ENCODE measurements around the gene ARMC8.
A peak's percentile ranks its signal among the peaks of the same experiment; 100 is the strongest.

The ARMC8 gene

DNA sequence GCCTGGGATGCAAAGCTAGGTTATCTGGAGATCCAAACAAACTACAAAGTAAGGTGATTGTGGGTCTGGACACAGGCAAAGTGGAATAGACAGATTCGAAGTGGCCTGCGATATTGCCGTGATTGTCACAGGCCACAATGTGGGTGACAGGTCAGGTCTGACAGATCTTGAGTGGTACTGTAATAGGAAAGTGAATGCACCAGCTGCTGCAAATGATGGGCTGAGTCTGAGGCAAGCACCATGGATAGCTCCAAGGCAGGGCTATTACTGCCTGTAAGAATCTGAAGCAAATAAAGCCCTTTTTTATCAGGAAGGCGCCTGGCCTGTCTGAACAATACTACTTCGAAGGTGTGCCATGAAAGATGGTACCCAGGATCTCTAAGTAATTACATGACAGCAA lies 10.0 kb downstream of the ARMC8 start:
- DNase-seq (ENCODE audit: insufficient read length, low spot score) (peak; percentile 31), FAIRE-seq (no peak)

DNA sequence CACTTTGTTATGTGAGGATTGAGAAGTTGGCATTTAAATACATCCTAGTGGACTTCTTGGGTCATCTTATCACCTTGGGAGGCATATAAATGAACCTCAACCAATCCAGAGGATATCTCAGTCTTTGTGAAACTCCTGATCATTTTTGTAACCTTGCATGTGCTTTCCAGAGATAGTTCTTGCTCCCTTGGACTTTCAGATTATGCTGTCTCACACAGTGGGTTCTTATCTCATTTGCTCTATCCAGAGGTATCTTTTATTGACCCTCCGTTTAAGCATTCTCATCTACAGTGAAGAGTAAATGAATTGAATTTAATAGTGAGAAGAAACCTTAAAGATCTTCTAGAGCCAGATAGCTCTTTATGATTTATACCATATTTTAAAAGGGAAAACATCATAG lies 10.4 kb downstream of the ARMC8 start:
- DNase-seq (ENCODE audit: insufficient read length, low spot score) (no peak), FAIRE-seq (no peak)

DNA sequence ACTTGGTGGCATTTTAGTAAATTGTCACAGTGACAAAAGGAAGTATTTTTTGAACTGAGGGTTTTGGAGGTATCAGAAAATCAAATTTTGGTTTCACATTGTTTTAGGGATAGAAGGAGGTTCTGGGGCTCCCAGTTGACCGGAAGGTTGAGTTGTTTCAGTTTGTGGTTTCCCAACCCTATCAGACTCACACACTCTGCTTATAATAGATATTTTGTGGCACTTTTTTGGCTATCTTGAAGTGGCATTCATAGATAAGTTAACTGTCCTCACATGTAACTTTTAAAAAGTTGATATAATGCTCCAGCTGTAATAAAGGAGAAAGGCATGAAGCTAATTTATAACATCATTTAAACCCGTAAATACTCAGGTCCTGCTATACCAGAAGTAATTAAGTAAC lies 12.8 kb downstream of the ARMC8 start:
- no peak for FAIRE-seq

DNA sequence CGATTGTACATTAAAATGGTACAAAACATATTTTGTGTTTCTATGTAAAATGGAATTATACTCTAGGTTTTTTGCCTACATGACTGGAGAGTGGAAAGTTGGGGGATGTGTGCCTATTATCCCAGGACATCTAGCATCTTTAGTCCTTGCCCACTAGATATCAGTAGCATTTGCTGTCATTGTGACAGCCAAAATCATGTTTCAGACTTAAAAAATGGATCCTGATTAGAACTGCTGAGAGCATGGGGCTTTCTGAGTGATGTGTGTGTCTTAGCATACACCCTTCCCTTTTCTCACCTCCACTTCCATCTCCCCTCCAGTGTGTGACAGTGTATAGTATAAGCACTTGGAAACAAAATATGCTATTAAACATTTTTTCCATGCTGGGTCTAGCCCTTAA lies 13.3 kb downstream of the ARMC8 start:
- FAIRE-seq (no peak), DNase-seq (ENCODE audit: insufficient read length, low spot score) (no peak)

More for the DNA sequence above, 12.8 kb downstream of the ARMC8 start:
- DNase-seq (ENCODE audit: insufficient read length, low spot score): no peak

DNA sequence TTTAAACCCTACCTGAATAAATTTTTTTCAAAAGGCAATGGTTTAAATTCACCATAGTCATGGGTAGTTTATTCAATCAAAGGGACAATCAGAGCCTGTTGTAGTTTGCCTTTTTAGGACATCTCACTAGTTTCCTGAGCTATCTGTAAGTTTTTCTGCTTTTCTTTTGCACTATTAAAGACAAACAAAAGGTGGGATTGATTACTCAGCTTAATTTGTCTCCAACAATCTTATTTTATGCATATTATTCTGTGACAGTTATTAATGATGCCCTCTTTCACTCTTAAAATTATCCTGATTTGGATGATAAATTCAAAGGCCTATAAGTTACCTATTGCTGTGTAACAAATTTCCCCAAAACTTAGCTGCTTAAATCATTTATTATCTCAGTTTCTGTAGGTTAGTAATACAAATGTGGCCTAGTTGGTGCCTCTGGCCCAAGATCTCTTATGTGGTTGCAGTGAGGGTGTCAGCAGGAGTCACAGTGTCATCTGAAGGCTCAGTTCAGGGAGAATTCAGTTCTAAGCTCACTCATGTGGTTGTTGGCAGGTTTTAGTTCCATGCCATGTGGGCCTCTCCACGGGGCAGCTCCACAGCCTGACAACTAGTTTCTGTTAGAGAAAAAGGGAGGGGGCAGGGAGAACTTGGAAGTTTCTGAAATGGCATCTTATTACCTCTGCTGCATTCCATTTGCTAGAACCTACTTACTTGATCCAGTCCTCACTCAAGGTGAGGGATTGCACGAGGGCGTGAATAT lies 16.0 kb downstream of the ARMC8 start:
- DNase-seq (ENCODE audit: insufficient read length, low spot score) (no peak), FAIRE-seq (no peak)

DNA sequence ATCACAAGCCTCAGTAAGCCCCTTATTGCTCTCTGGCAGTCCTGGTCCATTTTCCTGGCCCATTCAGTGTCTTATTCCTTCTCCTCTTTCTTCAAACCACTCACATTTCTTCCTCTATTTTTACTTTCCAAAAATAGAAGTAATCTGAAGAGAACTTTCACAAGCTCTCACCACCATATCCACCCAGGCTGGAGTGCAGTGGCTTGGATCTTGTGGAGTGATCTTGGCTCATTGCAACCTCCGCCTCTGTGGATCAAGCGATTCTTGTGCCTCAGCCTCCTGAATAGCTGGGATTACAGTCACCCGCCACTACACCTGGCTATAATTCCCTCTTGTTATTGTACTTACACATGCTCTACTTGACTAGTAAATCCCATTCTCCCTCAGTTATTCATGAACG lies 16.8 kb downstream of the ARMC8 start:
- DNase-seq (ENCODE audit: insufficient read length, low spot score): no peak
- no peak for FAIRE-seq

DNA sequence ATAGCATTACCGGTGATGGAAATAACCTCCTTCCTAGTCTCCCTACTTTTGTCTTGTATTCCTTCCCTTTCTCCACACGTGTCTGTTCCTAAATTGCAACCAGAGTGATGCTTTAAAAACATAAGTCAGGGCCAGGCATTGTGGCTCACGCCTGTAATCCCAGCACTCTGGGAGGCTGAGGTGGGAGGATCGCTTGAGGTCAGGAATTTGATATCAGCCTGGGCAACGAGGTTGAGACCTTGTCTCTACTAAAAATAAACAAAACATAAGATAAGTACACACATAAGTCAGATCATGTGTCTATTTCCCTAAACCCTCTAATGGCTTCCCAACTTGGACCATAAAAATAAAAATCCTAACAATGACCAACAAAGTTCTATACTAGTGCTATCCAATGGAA lies 18.4 kb downstream of the ARMC8 start:
- DNase-seq (ENCODE audit: insufficient read length, low spot score): no peak
- FAIRE-seq: no peak

DNA sequence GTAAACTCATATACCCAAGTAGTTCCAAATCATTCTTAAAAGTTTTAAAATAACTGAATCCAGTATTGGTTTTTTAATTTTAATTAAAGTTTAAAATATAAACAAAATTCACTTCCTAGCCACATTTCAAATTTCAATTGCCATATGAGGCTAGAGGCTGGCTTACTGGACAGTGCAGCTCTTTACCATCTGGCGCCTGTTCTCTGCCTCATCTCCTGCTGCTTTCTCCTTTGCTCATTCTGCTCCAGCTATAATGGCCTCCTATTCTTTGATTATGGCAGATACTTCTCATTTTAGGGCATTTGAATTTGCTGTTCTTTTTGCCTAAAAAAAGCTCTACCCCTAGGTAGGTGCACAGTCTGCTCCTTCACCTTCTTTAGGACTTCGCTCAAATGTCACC lies 19.1 kb downstream of the ARMC8 start:
- no peak for DNase-seq (ENCODE audit: insufficient read length, low spot score)
- no peak for FAIRE-seq

DNA sequence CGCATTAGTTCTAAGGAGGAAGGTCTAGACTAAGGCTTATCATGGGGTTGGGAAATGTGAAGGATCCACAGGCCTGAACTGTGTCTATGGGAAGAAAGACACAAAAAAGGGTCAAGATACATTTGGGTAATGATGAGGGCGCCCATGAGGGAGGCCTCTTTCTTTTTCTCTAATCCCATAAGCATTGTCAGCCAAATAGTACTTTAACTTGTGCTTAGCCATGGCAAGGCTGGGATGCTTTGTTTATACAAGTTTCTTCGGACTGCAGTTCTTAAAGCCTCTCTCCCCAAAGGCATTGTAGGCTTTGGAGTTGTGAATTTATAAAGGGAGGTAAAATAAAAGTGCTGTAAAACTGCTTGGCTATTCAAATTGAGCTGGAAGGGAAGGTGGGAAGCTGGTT lies 23.4 kb downstream of the ARMC8 start:
- FAIRE-seq (no peak), DNase-seq (ENCODE audit: insufficient read length, low spot score) (no peak)

DNA sequence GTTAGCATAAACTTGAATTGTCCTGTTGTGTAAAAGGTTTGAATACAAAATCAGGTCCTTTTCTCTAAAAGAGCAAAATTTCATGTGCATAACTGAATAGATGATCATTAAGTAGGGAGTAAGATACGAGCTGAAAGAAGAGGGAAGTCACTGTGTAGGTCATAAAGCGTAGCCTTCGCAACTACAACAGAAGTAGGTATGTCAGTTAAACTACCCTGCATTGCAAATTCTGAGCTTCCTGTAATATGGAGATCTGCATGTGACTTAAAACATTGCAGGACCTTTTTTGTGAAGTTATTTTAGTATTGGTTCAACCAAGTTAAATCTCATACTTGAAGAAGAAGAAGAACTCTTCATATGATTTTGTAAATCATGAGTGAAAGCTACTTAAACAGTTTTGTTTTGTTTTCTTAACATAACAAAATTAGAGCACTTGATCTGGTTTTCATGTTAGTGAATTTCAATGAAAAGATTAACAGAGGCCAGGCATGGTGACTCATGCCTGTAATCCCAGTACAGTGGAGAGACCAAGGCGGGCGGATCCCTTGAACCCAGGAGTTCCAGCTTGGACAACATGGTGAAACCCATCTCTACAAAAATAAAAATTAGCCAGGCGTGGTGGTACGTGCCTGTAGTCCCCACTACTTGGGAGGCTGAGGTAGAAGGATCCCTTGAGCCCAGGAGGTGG lies 26.4 kb downstream of the ARMC8 start:
- no peak for FAIRE-seq

DNA sequence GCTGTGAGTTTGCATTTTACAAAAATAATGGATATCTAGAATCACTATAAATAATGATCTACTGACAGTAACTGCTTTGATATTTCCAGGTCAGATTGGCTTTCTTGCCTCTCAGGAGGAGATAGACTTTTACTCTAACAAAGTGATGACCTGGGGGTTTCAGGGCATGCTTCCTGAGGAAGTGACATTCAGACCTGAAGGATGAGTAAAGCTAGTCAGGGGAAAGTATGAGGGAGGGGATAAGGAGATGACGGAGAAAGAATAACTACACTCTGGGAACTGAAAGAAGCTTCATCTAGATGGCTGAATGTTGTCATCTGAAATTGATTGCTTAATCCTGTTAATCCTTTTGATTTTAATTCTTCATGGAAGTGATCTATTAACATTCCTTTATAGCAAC lies 32.2 kb downstream of the ARMC8 start:
- DNase-seq (ENCODE audit: insufficient read length, low spot score) (no peak), FAIRE-seq (no peak)

More for the DNA sequence above, 26.4 kb downstream of the ARMC8 start:
- no peak for DNase-seq (ENCODE audit: insufficient read length, low spot score)

DNA sequence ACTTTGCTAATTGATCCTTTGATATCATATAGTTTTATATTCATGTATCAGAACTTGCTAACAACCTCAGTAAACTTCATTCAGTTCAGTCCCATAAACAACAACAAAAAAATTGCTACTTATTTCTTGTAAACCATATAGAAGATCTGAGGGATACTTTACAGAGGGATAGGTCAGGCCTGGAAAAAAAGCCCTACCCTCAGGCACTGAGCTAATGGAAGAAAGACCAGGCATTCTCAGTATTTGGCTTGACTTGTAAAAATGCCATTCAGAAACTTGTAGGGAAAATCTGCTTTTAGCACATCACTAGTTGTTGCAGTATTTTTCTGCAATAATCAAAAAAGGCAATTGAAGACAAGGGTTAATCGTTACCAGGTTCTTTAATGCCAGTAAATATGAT lies 33.1 kb downstream of the ARMC8 start:
- FAIRE-seq: no peak
- DNase-seq (ENCODE audit: insufficient read length, low spot score): no peak

DNA sequence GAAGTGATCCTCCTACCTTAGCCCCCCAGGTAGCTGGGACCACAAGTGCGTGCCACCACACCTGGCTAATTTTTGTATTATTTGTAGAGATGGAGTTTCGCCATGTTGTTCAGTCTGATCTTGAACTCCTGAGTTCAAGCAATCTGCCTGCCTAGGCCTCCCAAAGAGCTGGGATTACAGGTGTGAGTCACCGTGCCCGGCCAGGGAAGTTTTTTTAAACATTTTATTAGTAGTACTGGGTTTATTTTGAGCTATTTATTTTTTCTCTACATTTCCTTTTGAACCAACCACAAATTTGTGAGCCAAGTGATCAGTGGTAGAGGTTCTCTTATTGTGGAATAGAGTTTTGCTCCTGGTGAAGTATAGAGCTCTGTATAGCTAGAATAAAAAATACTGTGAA lies 33.7 kb downstream of the ARMC8 start:
- FAIRE-seq: no peak
- DNase-seq (ENCODE audit: insufficient read length, low spot score): no peak

DNA sequence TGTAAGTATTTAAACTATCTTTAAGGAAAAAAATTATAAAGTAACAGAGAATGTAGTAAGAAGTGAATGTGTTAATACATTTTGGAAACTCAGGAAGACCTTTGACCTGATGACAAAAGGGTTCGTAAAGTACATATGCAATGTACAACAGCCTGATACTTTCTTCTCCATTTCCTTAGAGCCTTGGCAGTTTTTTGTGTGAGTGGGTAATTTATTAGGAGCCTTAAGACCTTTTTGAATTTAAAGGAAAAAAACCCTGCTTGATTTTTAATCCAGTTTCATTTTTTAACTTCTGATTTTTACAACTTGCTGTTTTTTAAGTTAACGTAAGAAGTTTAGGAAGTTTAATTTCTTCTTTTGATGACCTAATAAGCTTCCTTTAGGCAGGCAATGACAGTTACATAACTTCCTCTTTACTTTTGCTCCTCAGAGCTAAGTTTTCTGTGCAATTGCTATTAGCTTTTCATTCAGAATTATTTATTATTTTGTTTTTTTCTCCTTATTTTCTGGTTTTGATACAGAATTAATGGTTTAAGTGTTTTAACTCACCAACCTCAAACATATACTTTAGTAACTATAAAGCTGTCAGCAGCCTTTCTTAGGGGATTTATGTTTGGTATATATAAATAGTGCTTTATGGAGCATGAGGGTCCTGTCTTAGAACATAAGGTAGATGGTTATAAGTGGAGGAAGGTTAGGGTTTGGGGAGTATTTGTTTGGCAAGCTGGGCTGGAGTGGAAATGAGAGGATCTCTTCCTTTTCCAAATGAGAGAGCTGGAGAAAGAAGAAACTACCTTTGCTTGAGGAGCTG lies 35.2 kb downstream of the ARMC8 start:
- no peak for DNase-seq (ENCODE audit: insufficient read length, low spot score)
- FAIRE-seq: no peak

DNA sequence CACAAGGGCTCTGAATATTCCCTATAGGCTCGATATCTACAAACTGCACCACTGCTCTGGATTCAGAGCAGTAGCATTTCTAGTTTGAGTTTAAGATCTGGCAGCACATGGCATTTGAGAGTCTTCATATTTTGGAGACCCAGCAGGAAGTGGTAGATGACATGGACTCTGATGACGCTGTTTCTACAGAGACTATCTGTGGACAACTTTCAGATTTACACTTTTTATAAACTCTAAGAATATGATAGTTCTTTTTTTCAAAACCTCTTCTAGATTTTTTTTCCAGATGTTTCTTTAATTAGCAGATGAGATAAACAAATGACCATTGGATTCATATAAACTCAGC lies 35.8 kb downstream of the ARMC8 start:
- FAIRE-seq (no peak), DNase-seq (ENCODE audit: insufficient read length, low spot score) (no peak)

DNA sequence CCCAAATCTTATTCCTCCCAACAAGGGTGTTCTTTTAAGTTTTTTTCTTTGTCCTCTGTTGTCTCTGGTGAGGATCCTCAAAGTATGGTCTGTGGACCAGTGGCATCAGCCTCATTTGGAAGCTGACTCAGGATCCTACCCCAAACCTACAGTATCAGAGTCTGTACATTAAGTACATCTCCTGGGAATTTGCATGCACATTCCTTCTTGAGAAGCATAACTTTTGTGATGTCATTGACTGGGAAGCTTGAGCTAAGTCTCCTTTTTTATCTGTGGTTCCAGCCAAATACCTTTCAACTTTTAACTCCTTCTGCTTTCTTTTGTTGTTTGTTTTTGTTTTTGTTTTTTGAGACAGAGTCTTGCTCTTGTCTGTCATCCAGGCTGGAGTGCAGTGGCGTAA lies 40.5 kb downstream of the ARMC8 start:
- no peak for DNase-seq (ENCODE audit: insufficient read length, low spot score)
- no peak for FAIRE-seq

DNA sequence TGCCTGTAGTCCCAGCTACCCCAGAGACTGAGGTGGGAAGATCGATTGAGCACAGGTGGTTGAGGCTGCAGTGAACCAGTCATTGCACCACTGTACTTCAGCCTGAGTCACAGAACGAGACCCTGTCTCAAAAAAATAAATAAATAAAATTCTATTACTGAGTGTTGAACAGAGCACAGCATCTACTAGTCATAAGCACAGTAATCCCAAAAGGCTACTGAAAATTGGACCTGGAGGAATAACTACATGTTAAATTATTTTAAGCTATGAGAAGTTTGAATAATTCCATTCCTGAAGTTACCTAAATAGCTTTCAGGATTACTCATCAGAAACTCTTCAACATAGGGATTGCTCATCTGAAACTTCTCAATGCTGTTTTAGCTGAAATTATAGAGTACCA lies 43.4 kb downstream of the ARMC8 start:
- no peak for FAIRE-seq
- no peak for DNase-seq (ENCODE audit: insufficient read length, low spot score)

DNA sequence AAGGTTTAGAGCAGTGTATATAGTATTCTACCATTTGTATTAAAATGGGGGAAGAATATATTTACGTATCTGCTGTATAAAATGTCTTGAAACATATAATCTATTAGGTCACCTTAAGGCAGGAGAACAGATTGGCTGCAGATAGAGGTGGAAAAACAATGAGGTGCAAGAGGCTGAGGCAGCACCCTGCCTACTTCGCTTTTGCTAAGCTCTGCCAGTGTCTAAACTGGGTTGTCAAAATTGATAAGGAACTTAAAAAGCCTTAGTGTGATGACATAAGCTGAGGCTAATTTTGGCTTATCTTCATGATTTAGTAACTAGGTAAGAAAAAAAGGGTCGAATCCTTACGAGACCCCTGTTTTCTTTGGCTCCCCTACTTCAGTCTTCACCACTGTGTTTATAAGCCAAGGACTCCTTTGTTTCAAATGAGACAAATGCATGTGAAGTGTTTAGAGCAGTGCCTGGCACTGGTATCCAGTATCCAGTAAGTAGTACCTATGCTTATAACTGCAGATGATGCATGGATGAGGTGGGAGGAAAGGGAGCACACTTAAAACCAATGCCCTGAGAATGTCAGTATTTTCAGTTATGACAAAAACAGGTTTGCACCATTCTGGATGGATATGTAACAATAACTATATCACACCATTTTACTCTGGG lies 45.7 kb downstream of the ARMC8 start:
- FAIRE-seq (no peak), DNase-seq (ENCODE audit: insufficient read length, low spot score) (no peak)

DNA sequence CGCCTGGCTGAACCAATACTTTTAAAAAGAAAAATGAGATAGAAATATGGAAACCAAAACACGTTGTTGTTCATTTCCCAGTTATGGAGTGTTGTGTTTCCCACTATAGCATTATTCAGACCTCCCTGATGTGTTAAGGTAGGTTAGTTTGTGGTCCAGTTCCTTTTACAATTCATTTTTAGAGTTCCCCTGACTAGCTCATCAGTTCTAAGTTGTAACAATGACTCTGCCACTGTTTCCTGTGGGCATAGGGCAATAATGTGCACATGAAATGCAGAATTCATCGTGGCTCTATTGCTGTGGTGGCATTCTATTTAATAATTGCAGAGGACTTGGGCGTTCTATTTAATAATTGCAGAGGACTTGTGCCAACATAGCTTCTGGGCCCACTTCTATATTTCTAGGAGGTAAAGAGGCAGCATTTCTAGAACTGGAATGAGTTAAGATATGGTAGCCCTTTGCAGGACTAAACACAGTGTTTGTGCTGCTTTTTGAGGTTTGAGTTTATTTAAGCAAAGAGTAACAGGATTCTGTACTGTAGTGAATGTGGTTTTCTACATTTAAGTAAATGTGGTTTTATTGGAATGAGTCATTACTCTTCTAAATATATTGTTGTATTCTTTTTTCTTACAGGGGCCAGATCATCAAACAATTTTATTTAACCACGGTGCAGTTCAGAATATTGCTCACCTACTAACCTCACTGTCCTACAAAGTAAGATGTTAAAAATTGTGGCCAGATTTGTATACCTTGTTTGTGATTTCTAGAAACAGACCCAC lies 47.5 kb downstream of the ARMC8 start:
- FAIRE-seq (no peak), DNase-seq (ENCODE audit: insufficient read length, low spot score) (no peak)

DNA sequence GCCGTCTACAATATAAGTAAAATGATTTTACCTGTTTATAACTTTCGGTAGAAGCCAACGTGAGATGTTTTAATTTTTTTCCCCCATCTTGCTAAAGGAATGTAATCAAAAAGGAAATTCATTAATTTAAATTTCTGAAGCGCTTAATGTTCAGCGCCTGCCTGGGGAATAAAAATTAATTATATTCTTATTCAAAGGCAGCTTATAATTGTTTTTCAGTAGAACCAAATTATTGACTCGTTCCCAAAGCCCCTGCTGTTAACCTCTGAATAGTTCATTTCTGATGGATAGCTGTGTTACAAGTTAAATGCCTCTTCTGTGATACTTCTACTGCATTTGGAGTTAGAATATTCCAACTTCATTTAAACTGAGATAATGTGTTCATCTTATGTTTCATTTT lies 51.6 kb downstream of the ARMC8 start:
- no peak for FAIRE-seq
- no peak for DNase-seq (ENCODE audit: insufficient read length, low spot score)

DNA sequence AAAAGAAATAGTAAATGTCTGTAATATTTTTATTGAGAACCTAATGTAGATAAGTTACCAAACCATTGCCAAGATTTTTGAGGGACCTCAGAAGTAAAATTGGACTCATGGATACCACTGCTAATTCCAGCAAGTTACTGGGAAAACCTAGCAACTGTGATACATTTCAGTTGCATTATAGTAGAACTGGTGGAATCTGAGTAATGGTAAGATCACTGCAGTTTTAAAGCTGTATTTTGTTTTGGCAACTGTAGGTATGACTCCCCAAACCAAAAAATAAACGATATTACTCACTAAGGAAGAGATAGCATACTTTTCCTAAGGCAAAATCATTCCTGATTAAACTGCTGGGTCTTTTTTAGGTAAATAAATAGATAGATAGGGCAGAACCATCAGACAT lies 54.0 kb downstream of the ARMC8 start:
- no peak for FAIRE-seq
- DNase-seq (ENCODE audit: insufficient read length, low spot score): no peak
